Measurements from ENCODE around the gene TRPM2.

- no peak for TF ChIP-seq CTCF (IDR thresholded peaks at IDR 0.05)
- TF ChIP-seq POLR2AphosphoS5 (IDR thresholded peaks at IDR 0.05), result no peak
These were observed 35.5 kb upstream of the TRPM2 start for GRCh38 chr21:44317871-44318270.

Measured in stomach (tissue), 4 donors.